Kidney epithelial cell (primary cell): ENCODE results near the gene MTHFD2. TPM values are rescaled to one million over a fixed set of nuclear protein-coding genes. Genes with fewer than 3 reads are reported as not detected.

ENCODE experiments used
- DNase-seq: peaks from one replicate; pipeline ENCODE4 v3.0.0-alpha.2; 2010; ENCODE audit warnings: low read depth
- H3K27me3 ChIP-seq: 2 replicates; pipeline ENCODE4 v1.6.0; 2011; ENCODE audit warnings: low read length; ENCODE audit not compliant: control insufficient read depth, insufficient read depth
- H3K36me3 ChIP-seq: 2 replicates; pipeline ENCODE4 v1.5.1; 2011; ENCODE audit warnings: low read length; ENCODE audit not compliant: control insufficient read depth, insufficient read depth
- H3K4me3 ChIP-seq: 2 replicates; pipeline ENCODE4 v1.5.1; 2011; ENCODE audit warnings: low read depth, mild to moderate bottlenecking, control low read depth, low read length
- CTCF ChIP-seq: IDR thresholded peaks from 2 replicates; pipeline ENCODE4 v1.5.1; 2011; ENCODE audit warnings: mild to moderate bottlenecking, moderate library complexity, low read length, control low read depth, inconsistent platforms; ENCODE audit not compliant: insufficient read depth, poor library complexity, severe bottlenecking
- total RNA-seq: library from RNA; depleted of rRNA; stranded (reverse); fragments of >200 nt; gene quantifications from 2 replicates; pipeline ENCODE4 v1.2.3, GENCODE V29; 2015

MTHFD2 gene
- total RNA-seq, 1 donor from 2014 or later: 173 TPM

- TF ChIP-seq CTCF: no peak
- Histone ChIP-seq H3K4me3 (no peak overlapping the region), H3K27me3 (no peaks in the 10 kb centered on the region), H3K36me3 (no peaks in the 10 kb centered on the region)
- DNase-seq: no peak
These were observed 35.5 kb upstream of the MTHFD2 start for GRCh38 chr2:74162951-74163350.

GRCh38 chr2:74164761-74165160, 33.7 kb upstream of the MTHFD2 start:
- Histone ChIP-seq H3K36me3 (no peaks in the 10 kb centered on the region), H3K27me3 (no peaks in the 10 kb centered on the region), H3K4me3 (no peak overlapping the region)
- TF ChIP-seq CTCF: no peak
- no peak for DNase-seq

- TF ChIP-seq CTCF: no peak
- H3K4me3 ChIP-seq: no peak overlapping the region
- no peaks in the 10 kb centered on the region for H3K27me3 ChIP-seq
- H3K36me3 ChIP-seq: peaks cover 1% of the 10 kb centered on the region
- DNase-seq: no peak
These were observed 29.7 kb upstream of the MTHFD2 start for GRCh38 chr2:74168739-74169138.

- no peak for TF ChIP-seq CTCF
- no peaks in the 10 kb centered on the region for H3K27me3 ChIP-seq
- no peak overlapping the region for H3K4me3 ChIP-seq
- no peak for DNase-seq
- peaks cover 1% of the 10 kb centered on the region for H3K36me3 ChIP-seq
These were observed 23.5 kb upstream of the MTHFD2 start for GRCh38 chr2:74174909-74175308.

GRCh38 chr2:74177696-74178095, 20.7 kb upstream of the MTHFD2 start:
- DNase-seq: no peak
- Histone ChIP-seq H3K27me3 (no peaks in the 10 kb centered on the region), H3K4me3 (peak overlapping the region; percentile 49), H3K36me3 (no peaks in the 10 kb centered on the region)
- TF ChIP-seq CTCF: no peak

- no peak for TF ChIP-seq CTCF
- Histone ChIP-seq H3K27me3 (no peaks in the 10 kb centered on the region), H3K36me3 (no peaks in the 10 kb centered on the region), H3K4me3 (peak within 1 kb of the TSS; percentile 49)
- peak; percentile 93 for DNase-seq
These were observed 20.0 kb upstream of the MTHFD2 start, which contains the start of gene MOB1A for GRCh38 chr2:74178211-74179062. TSS of gene MOB1A (minus strand) at chr2:74178879. CDS start at chr2:74178674, 205 bp downstream.
